Glutamatergic neuron (in vitro differentiated cells): ENCODE results near the gene FAF1. TPM values are rescaled to one million over a fixed set of nuclear protein-coding genes. Genes with fewer than 3 reads are reported as not detected.

Experiments
- DNase-seq: peaks from one replicate; pipeline ENCODE4 v3.0.0; 2022
- H3K27ac Mint-ChIP-seq: one replicate; pipeline ENCODE4 v1.8.0; 2020; ENCODE audit warnings: mild to moderate bottlenecking, mixed read lengths, inconsistent platforms; ENCODE audit not compliant: unreplicated experiment
- H3K27me3 Mint-ChIP-seq: one replicate; pipeline ENCODE4 v1.8.0; 2020; ENCODE audit warnings: mild to moderate bottlenecking, moderate library complexity, mixed read lengths, inconsistent platforms; ENCODE audit not compliant: unreplicated experiment
- H3K36me3 Mint-ChIP-seq: one replicate; pipeline ENCODE4 v1.8.0; 2020; ENCODE audit warnings: mild to moderate bottlenecking, mixed read lengths, inconsistent platforms; ENCODE audit not compliant: unreplicated experiment
- H3K4me1 Mint-ChIP-seq: one replicate; pipeline ENCODE4 v1.8.0; 2020; ENCODE audit warnings: mild to moderate bottlenecking, low read depth, mixed read lengths, inconsistent platforms; ENCODE audit not compliant: unreplicated experiment
- H3K4me3 Mint-ChIP-seq: one replicate; pipeline ENCODE4 v1.8.0; 2020; ENCODE audit warnings: mild to moderate bottlenecking, mixed read lengths, inconsistent platforms; ENCODE audit not compliant: unreplicated experiment
- H3K9me3 Mint-ChIP-seq: one replicate; pipeline ENCODE4 v1.8.0; 2020; ENCODE audit warnings: mild to moderate bottlenecking, moderate library complexity, mixed read lengths, inconsistent platforms; ENCODE audit not compliant: unreplicated experiment
- CTCF ChIP-seq: fragments of 200-600 bp; sonication (generic); IDR thresholded peaks from one replicate; pipeline ENCODE4 v1.5.0; 2021; ENCODE audit not compliant: partially characterized antibody, unreplicated experiment
- total RNA-seq: library from RNA; stranded (reverse); fragmentation: NEBNext Ultra II Directional; extraction: Animal tissue kit (Norgen Biotek cat#: 25700); gene quantifications from one replicate; pipeline ENCODE4 v1.2.1, GENCODE V29; 2021; ENCODE audit not compliant: unreplicated experiment

FAF1 gene
- total RNA-seq, 1 donor from 2014 or later, result 57.3 TPM

GRCh38 chr1:50667710-50668356 lies 292.2 kb downstream of the FAF1 start:
- Mint-ChIP-seq H3K27ac (no peak overlapping the region), H3K9me3 (no peaks in the 10 kb centered on the region), H3K4me1 (no peaks in the 10 kb centered on the region), H3K36me3 (no peaks in the 10 kb centered on the region), H3K27me3 (no peaks in the 10 kb centered on the region), H3K4me3 (no peak overlapping the region)
- TF ChIP-seq CTCF, result no peak
- DNase-seq, result no peak

DNA sequence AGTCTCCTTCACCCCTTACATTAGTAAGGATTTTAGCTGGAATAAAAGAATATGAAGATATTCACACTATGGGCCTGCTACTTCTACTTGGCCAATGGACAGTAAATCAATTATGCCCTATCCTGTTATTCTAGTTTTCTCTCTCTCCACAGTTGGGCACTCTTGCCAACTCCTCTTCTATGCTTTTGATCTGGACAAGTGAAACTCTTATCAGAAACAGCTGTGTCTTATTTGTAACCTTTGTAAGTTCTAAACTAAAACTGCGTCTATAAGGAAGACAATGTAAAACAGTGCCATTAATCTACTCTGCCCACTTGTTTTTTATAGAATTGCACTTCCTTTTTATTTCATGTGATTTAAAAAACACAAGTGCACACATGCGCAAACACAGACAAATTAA lies 292.8 kb downstream of the FAF1 start:
- TF ChIP-seq CTCF, result no peak
- Mint-ChIP-seq H3K4me1 (no peaks in the 10 kb centered on the region), H3K36me3 (no peaks in the 10 kb centered on the region), H3K27me3 (no peaks in the 10 kb centered on the region), H3K9me3 (no peaks in the 10 kb centered on the region), H3K4me3 (no peak overlapping the region), H3K27ac (no peak overlapping the region)
- no peak for DNase-seq

- H3K9me3 Mint-ChIP-seq, result no peaks in the 10 kb centered on the region
- no peak overlapping the region for H3K4me3 Mint-ChIP-seq
- no peak overlapping the region for H3K27ac Mint-ChIP-seq
- DNase-seq, result no peak
- peaks cover 4% of the 10 kb centered on the region for H3K4me1 Mint-ChIP-seq
- TF ChIP-seq CTCF, result no peak
- H3K36me3 Mint-ChIP-seq, result no peaks in the 10 kb centered on the region
- no peaks in the 10 kb centered on the region for H3K27me3 Mint-ChIP-seq
These were observed 293.2 kb downstream of the FAF1 start for GRCh38 chr1:50666849-50667248.

- H3K4me1 Mint-ChIP-seq, result peaks cover 5% of the 10 kb centered on the region
- no peak overlapping the region for H3K4me3 Mint-ChIP-seq
- H3K9me3 Mint-ChIP-seq, result no peaks in the 10 kb centered on the region
- H3K27me3 Mint-ChIP-seq, result no peaks in the 10 kb centered on the region
- TF ChIP-seq CTCF, result no peak
- H3K36me3 Mint-ChIP-seq, result no peaks in the 10 kb centered on the region
- DNase-seq, result no peak
- no peak overlapping the region for H3K27ac Mint-ChIP-seq
These were observed 294.7 kb downstream of the FAF1 start for GRCh38 chr1:50665413-50665812.

GRCh38 chr1:50661626-50662025 lies 298.4 kb downstream of the FAF1 start:
- Mint-ChIP-seq H3K4me1 (peaks cover 9% of the 10 kb centered on the region), H3K4me3 (no peak overlapping the region), H3K27me3 (peaks cover 2% of the 10 kb centered on the region), H3K9me3 (peaks cover 2% of the 10 kb centered on the region), H3K36me3 (no peaks in the 10 kb centered on the region), H3K27ac (no peak overlapping the region)
- no peak for DNase-seq
- no peak for TF ChIP-seq CTCF
